HCT116 (cell line): ENCODE data around the gene DIP2C. TPM values are rescaled to one million over a fixed set of nuclear protein-coding genes. Genes with fewer than 3 reads are reported as not detected.

Source experiments
- ATAC-seq: fragments of 200-7000 bp; cut with Tn5 transposase; 2 replicates; pipeline ENCODE4 v1.9.1; 2020; ENCODE audit warnings: mild to moderate bottlenecking, moderate library complexity
- BruUV-seq: library from RNA; stranded (reverse); fragments of 400-500 nt; replicated peaks from 2 replicates; lab custom pipeline; 2021; lab: Mats Ljungman, UMichigan
- CTCF ChIA-PET: fragments of 300-600 bp; sonication (Branson Sonifier 250); formaldehyde crosslinking; loops from one replicate; lab custom pipeline; 2021; ENCODE audit warnings: antibody characterized with exemption; lab: Charles Lee
- POLR2A ChIA-PET: fragments of 300-600, 350-600 bp; sonication (Branson Sonifier 250); formaldehyde crosslinking; loops from one replicate; lab custom pipeline; 2021; ENCODE audit warnings: antibody characterized with exemption; lab: Charles Lee
- RAD21 ChIA-PET, 2 experiments: fragments of 300-600 bp; sonication (Branson Sonifier 250); formaldehyde crosslinking; loops; one replicate each; lab custom pipeline; 2023; ENCODE audit warnings: low total read pairs in 2 of 2; ENCODE audit not compliant: uncharacterized antibody in 2 of 2, unreplicated experiment in 2 of 2, low non-redundant PET in 1 of 2; lab: Charles Lee
- DNase-seq: peaks from one replicate; pipeline ENCODE4 v3.0.0-alpha.2; 2010; ENCODE audit warnings: low read depth, low spot score
- H2AFZ ChIP-seq: fragments of 200-600 bp; shearing (Covaris generic), sonication (generic); 2 replicates; pipeline ENCODE4 v1.6.1; 2017; ENCODE audit warnings: low read depth, mixed run types, mixed read lengths, antibody characterized with exemption, low read length; ENCODE audit not compliant: poor library complexity, severe bottlenecking
- H3K27ac ChIP-seq: 2 replicates; pipeline ENCODE4 v1.5.1; 2012; ENCODE audit warnings: low read depth, low read length
- H3K27me3 ChIP-seq: fragments of 200-600 bp; sonication (generic); 2 replicates; pipeline ENCODE4 v1.6.1; 2016; ENCODE audit warnings: mixed run types, low read length, mixed read lengths; ENCODE audit not compliant: insufficient read depth
- H3K36me3 ChIP-seq, 2 experiments: fragments of 200-500 bp in 1 of 2; fragments of 200-600 bp in 1 of 2; sonication (Bioruptor generic) in 1 of 2; sonication (generic) in 1 of 2; 2 replicates each; pipeline versions ENCODE4 v1.5.1 to v1.6.1; 2014 to 2016; ENCODE audit warnings: low read length in 2 of 2, inconsistent platforms in 1 of 2, mixed read lengths in 1 of 2, mixed run types in 1 of 2; ENCODE audit not compliant: insufficient read depth in 2 of 2, control insufficient read depth in 1 of 2
- H3K4me1 ChIP-seq, 2 experiments: fragments of 200-600 bp in 1 of 2; sonication (generic) in 1 of 2; 2 replicates each; pipeline versions ENCODE4 v1.5.1 to v1.6.1; 2012 to 2017; ENCODE audit warnings: low read length in 2 of 2, inconsistent platforms in 1 of 2, mild to moderate bottlenecking in 1 of 2, mixed read lengths in 1 of 2, mixed run types in 1 of 2, moderate library complexity in 1 of 2; ENCODE audit not compliant: insufficient read depth in 2 of 2, control insufficient read depth in 1 of 2
- H3K4me2 ChIP-seq: fragments of 200-600 bp; sonication (generic); 2 replicates; pipeline ENCODE4 v1.6.1; 2017; ENCODE audit warnings: mixed run types, low read length, mixed read lengths
- H3K4me3 ChIP-seq, 2 experiments: fragments of 200-600 bp in 1 of 2; sonication (generic) in 1 of 2; replicated peaks in 1 of 2; 2 replicates each; pipeline ENCODE4 v1.5.1; 2011 to 2016; ENCODE audit warnings: low read length in 2 of 2, control low read depth in 1 of 2, low read depth in 1 of 2, mild to moderate bottlenecking in 1 of 2, mixed read lengths in 1 of 2, mixed run types in 1 of 2
- H3K79me2 ChIP-seq: fragments of 200-600 bp; sonication (generic); 2 replicates; pipeline ENCODE4 v1.6.1; 2017; ENCODE audit warnings: mild to moderate bottlenecking, mixed run types, low read length, moderate library complexity, mixed read lengths; ENCODE audit not compliant: insufficient read depth
- H3K9ac ChIP-seq: fragments of 200-600 bp; sonication (generic); 2 replicates; pipeline ENCODE4 v1.6.1; 2016; ENCODE audit warnings: low read length, mixed read lengths
- H3K9me2 ChIP-seq: fragments of 200-600 bp; sonication (generic), shearing (Covaris generic); 2 replicates; pipeline ENCODE4 v1.6.1; 2017; ENCODE audit warnings: mixed run types, mild to moderate bottlenecking, moderate library complexity; ENCODE audit not compliant: insufficient read depth
- H3K9me3 ChIP-seq, 2 experiments: fragments of 200-500 bp in 1 of 2; fragments of 200-600 bp in 1 of 2; sonication (Bioruptor generic) in 1 of 2; sonication (generic) in 1 of 2; 2 replicates each; pipeline ENCODE4 v1.6.1; 2014 to 2017; ENCODE audit warnings: low read length in 2 of 2, mixed read lengths in 2 of 2, inconsistent platforms in 1 of 2, low read depth in 1 of 2, mild to moderate bottlenecking in 1 of 2, mixed run types in 1 of 2, moderate library complexity in 1 of 2; ENCODE audit not compliant: control insufficient read depth in 1 of 2, insufficient read depth in 1 of 2
- H4K20me1 ChIP-seq: fragments of 200-600 bp; sonication (generic), shearing (Covaris generic); 2 replicates; pipeline ENCODE4 v1.6.1; 2017; ENCODE audit warnings: mixed run types, mild to moderate bottlenecking, moderate library complexity; ENCODE audit not compliant: insufficient read depth
- CEBPB ChIP-seq: IDR thresholded peaks from 2 replicates; pipeline ENCODE4 v1.6.1; 2012; ENCODE audit warnings: low read depth
- EGR1 ChIP-seq: IDR thresholded peaks from 2 replicates; pipeline ENCODE4 v1.6.1; 2012; ENCODE audit warnings: low read depth
- ELF1 ChIP-seq: IDR thresholded peaks from 2 replicates; pipeline ENCODE4 v1.6.1; 2012; ENCODE audit warnings: low read depth, borderline replicate concordance
- EZH2 ChIP-seq: fragments of 200-600 bp; sonication (generic); IDR thresholded peaks from 2 replicates; pipeline ENCODE4 v1.6.1; 2017; ENCODE audit warnings: antibody characterized with exemption, mixed run types
- EZH2phosphoT487 ChIP-seq: fragments of 200-600 bp; IDR thresholded peaks from 2 replicates; pipeline ENCODE4 v1.6.1; 2018; ENCODE audit warnings: antibody characterized with exemption, borderline replicate concordance
- FOSL1 ChIP-seq: IDR thresholded peaks from 2 replicates; pipeline ENCODE4 v1.6.1; 2012; ENCODE audit warnings: low read depth
- JUND ChIP-seq: IDR thresholded peaks from 2 replicates; pipeline ENCODE4 v1.6.1; 2012
- POLR2A ChIP-seq: IDR thresholded peaks from 2 replicates; pipeline ENCODE4 v1.7.0; 2011; ENCODE audit warnings: borderline replicate concordance; ENCODE audit not compliant: insufficient read depth, insufficient read length; ENCODE audit errors: extremely low read depth
- POLR2AphosphoS5 ChIP-seq: IDR thresholded peaks from 2 replicates; pipeline ENCODE4 v1.6.1; 2011; ENCODE audit warnings: mild to moderate bottlenecking, low read depth, low read length, moderate library complexity
- RAD21 ChIP-seq: IDR thresholded peaks from 2 replicates; pipeline ENCODE4 v1.6.1; 2012; ENCODE audit warnings: low read depth, mild to moderate bottlenecking
- SP1 ChIP-seq: IDR thresholded peaks from 2 replicates; pipeline ENCODE4 v1.6.1; 2012; ENCODE audit warnings: low read depth
- SRF ChIP-seq: IDR thresholded peaks from 2 replicates; pipeline ENCODE4 v1.6.1; 2012; ENCODE audit warnings: low read depth
- TCF7L2 ChIP-seq: IDR thresholded peaks from 2 replicates; pipeline ENCODE4 v1.7.0; 2011; ENCODE audit warnings: borderline replicate concordance, inconsistent platforms; ENCODE audit not compliant: insufficient read depth, insufficient read length; ENCODE audit errors: extremely low read depth
- YY1 ChIP-seq: IDR thresholded peaks from 2 replicates; pipeline ENCODE4 v1.6.1; 2011; ENCODE audit warnings: low read length, low read depth, moderate library complexity, mild to moderate bottlenecking; ENCODE audit not compliant: insufficient replicate concordance; ENCODE audit errors: extremely low read depth
- ZFX ChIP-seq: fragments of 450-650 bp; IDR thresholded peaks from 2 replicates; pipeline ENCODE4 v1.6.1; 2017
- intact Hi-C: fragments of 100-400 bp; cut with micrococcal nuclease; formaldehyde crosslinking; loops from 2 replicates; pipeline ENCODE4 v1.10.0; 2022
- total RNA-seq: library from RNA; stranded (reverse); gene quantifications from one replicate; pipeline ENCODE4 v1.2.1, GENCODE V29; 2021; ENCODE audit not compliant: unreplicated experiment
- TF ChIP-seq, protein P1 (sequence below), 3 experiments: fragments of 200-600 bp in 1 of 3; sonication (generic) in 1 of 3; IDR thresholded peaks in 2 of 3; conservative IDR thresholded peaks in 1 of 3; 2 replicates each; pipeline ENCODE4 v1.5.1; 2012 to 2017; ENCODE audit warnings: low read depth in 2 of 3, low read length in 2 of 3, antibody characterized with exemption in 1 of 3, borderline replicate concordance in 1 of 3, control low read depth in 1 of 3, mild to moderate bottlenecking in 1 of 3, mixed read lengths in 1 of 3, mixed run types in 1 of 3, moderate library complexity in 1 of 3; ENCODE audit not compliant: insufficient read depth in 1 of 3
- TF ChIP-seq, protein P2 (sequence below): IDR thresholded peaks from 2 replicates; pipeline ENCODE4 v1.6.1; 2012
- TF ChIP-seq, protein P3 (sequence below): IDR thresholded peaks from 2 replicates; pipeline ENCODE4 v1.6.1; 2012; ENCODE audit warnings: low read depth
- TF ChIP-seq, protein P4 (sequence below): IDR thresholded peaks from 2 replicates; pipeline ENCODE4 v1.6.1; 2012

DIP2C gene
- total RNA-seq, 1 experiment from 2014 or later: 15.4 TPM

DNA sequence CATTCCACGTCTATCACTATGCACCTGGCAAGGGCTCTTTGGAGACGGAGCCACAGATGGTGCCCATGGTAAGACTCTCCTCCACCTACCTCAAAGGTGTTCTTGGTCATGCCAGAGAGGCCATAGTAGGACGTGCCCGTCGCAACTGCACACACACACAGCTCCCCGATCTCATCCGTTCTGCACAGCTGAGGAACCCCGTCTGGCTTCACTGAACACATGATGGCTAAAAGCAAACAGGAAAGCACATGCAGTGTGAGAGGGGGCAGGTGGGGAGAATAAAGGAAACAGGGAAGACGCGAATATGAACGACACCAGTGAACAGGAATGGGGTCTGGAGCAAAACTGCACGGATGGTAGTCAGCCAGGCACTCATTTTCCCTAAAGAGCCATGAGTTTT, 323.3 kb downstream of the DIP2C start (continued):
- TF ChIP-seq EZH2phosphoT487: no peak
- TF ChIP-seq, protein P1, sequence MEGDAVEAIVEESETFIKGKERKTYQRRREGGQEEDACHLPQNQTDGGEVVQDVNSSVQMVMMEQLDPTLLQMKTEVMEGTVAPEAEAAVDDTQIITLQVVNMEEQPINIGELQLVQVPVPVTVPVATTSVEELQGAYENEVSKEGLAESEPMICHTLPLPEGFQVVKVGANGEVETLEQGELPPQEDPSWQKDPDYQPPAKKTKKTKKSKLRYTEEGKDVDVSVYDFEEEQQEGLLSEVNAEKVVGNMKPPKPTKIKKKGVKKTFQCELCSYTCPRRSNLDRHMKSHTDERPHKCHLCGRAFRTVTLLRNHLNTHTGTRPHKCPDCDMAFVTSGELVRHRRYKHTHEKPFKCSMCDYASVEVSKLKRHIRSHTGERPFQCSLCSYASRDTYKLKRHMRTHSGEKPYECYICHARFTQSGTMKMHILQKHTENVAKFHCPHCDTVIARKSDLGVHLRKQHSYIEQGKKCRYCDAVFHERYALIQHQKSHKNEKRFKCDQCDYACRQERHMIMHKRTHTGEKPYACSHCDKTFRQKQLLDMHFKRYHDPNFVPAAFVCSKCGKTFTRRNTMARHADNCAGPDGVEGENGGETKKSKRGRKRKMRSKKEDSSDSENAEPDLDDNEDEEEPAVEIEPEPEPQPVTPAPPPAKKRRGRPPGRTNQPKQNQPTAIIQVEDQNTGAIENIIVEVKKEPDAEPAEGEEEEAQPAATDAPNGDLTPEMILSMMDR (IDR thresholded peaks at IDR 0.05 in 2 of 3, conservative IDR thresholded peaks at IDR 0.05 in 1 of 3; ENCODE audit: borderline replicate concordance in 1 of 3, insufficient read depth in 1 of 3, low read depth in 2 of 3, low read length in 2 of 3): no peak
- no peak for TF ChIP-seq ZFX
- TF ChIP-seq JUND: no peak
- TF ChIP-seq EZH2: no peak
- no peak for TF ChIP-seq POLR2AphosphoS5
- TF ChIP-seq RAD21: no peak
- TF ChIP-seq, protein P2, sequence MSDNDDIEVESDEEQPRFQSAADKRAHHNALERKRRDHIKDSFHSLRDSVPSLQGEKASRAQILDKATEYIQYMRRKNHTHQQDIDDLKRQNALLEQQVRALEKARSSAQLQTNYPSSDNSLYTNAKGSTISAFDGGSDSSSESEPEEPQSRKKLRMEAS: no peak
- TF ChIP-seq CEBPB: no peak
- TF ChIP-seq ELF1: no peak
- TF ChIP-seq SP1: no peak
- no peak for TF ChIP-seq TCF7L2

DNA sequence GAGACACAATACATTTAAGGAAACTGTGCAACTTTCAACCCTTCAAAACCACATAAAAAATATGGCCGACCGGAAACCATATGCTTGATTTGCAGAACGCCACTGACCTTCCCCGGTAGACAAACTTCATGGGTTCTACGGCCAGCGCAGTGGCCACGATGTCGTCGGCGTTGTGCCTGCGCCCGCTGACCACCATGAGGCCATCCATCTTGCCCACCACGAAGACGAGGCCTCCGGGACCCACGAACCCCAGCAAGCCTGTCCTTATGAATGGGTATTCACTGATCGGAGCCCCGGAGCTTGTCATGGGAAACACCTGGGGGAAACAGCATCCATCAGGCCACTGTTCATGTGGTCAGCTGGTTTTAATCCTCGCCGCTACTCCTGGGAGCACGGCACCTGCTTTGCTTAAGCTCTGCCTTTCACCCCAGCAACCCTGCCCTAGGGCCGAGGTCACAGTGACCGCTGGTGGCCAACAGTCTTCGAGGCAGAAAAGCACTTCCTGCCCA, 325.1 kb downstream of the DIP2C start:
- BruUV-seq: no TSS peak
- ChIA-PET CTCF (no interaction called here), POLR2A (no interaction called here), RAD21 (no interaction called here)
- no peak overlapping the region for H3K4me2 ChIP-seq
- no peaks in the 10 kb centered on the region for H3K4me1 ChIP-seq
- H3K36me3 ChIP-seq: peaks cover 2 to 4% of the 10 kb centered on the region in 2 experiments; a peak in 1 of 4 replicates
- H3K4me3 ChIP-seq: no peak overlapping the region
- H2AFZ ChIP-seq: no peak overlapping the region
- H3K27ac ChIP-seq: no peak overlapping the region
- H3K9me3 ChIP-seq: no peaks in the 10 kb centered on the region
- no peaks in the 10 kb centered on the region for H3K79me2 ChIP-seq
- intact Hi-C loops: no loop called here
- no peak for ATAC-seq
- no peaks in the 10 kb centered on the region for H3K27me3 ChIP-seq
- H3K9ac ChIP-seq: no peak overlapping the region
- H3K9me2 ChIP-seq: no peaks in the 10 kb centered on the region
- no peak for DNase-seq
- H4K20me1 ChIP-seq: no peaks in the 10 kb centered on the region
- TF ChIP-seq EGR1 (no peak), TCF7L2 (no peak), RAD21 (no peak), FOSL1 (no peak), SP1 (no peak), POLR2AphosphoS5 (no peak), JUND (no peak), ELF1 (no peak), EZH2 (no peak), YY1 (no peak), SRF (no peak), POLR2A (no peak)
- TF ChIP-seq, protein P3, sequence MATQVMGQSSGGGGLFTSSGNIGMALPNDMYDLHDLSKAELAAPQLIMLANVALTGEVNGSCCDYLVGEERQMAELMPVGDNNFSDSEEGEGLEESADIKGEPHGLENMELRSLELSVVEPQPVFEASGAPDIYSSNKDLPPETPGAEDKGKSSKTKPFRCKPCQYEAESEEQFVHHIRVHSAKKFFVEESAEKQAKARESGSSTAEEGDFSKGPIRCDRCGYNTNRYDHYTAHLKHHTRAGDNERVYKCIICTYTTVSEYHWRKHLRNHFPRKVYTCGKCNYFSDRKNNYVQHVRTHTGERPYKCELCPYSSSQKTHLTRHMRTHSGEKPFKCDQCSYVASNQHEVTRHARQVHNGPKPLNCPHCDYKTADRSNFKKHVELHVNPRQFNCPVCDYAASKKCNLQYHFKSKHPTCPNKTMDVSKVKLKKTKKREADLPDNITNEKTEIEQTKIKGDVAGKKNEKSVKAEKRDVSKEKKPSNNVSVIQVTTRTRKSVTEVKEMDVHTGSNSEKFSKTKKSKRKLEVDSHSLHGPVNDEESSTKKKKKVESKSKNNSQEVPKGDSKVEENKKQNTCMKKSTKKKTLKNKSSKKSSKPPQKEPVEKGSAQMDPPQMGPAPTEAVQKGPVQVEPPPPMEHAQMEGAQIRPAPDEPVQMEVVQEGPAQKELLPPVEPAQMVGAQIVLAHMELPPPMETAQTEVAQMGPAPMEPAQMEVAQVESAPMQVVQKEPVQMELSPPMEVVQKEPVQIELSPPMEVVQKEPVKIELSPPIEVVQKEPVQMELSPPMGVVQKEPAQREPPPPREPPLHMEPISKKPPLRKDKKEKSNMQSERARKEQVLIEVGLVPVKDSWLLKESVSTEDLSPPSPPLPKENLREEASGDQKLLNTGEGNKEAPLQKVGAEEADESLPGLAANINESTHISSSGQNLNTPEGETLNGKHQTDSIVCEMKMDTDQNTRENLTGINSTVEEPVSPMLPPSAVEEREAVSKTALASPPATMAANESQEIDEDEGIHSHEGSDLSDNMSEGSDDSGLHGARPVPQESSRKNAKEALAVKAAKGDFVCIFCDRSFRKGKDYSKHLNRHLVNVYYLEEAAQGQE: no peak
- TF ChIP-seq, protein P2: no peak
- TF ChIP-seq, protein P4, sequence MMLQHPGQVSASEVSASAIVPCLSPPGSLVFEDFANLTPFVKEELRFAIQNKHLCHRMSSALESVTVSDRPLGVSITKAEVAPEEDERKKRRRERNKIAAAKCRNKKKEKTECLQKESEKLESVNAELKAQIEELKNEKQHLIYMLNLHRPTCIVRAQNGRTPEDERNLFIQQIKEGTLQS: no peak
